ENCODE results near the gene GAREM1. TPM values are rescaled to one million over a fixed set of nuclear protein-coding genes. Genes with fewer than 3 reads are reported as not detected.

GAREM1 gene
- total RNA-seq, 1 donor from 2014 or later: 1.7 TPM

DNA sequence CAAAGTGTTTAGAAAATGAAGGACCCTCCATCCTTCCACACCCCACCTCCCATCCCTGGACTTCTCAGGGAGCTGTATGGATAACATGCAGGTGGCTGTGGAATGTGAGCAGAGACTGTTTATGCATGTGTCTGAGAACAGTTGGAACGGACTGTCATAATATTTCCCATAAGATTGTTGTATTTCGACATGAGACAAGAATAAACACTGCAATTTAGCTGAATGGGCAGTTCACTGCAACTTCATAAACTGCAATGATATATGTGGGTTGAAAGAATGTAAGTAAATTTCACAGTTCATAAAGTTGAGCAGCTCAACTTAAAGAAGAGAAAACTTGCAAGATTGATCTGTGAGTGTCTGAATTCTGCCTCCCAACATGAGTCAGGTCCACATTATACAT, 206.3 kb downstream of the GAREM1 start:
- peaks cover 7% of the 10 kb centered on the region for H3K27me3 Mint-ChIP-seq (ENCODE audit: unreplicated experiment)
- H3K36me3 Mint-ChIP-seq (ENCODE audit: unreplicated experiment): no peaks in the 10 kb centered on the region
- no peak for DNase-seq (ENCODE audit: extremely low spot score, unreplicated experiment)
- no peaks in the 10 kb centered on the region for H3K9me3 Mint-ChIP-seq (ENCODE audit: unreplicated experiment)
- H3K4me1 Mint-ChIP-seq (ENCODE audit: unreplicated experiment): no peaks in the 10 kb centered on the region
- H3K27ac Mint-ChIP-seq (ENCODE audit: unreplicated experiment): no peak overlapping the region
- H3K4me3 Mint-ChIP-seq (ENCODE audit: unreplicated experiment): no peak overlapping the region
- TF ChIP-seq, protein P1, sequence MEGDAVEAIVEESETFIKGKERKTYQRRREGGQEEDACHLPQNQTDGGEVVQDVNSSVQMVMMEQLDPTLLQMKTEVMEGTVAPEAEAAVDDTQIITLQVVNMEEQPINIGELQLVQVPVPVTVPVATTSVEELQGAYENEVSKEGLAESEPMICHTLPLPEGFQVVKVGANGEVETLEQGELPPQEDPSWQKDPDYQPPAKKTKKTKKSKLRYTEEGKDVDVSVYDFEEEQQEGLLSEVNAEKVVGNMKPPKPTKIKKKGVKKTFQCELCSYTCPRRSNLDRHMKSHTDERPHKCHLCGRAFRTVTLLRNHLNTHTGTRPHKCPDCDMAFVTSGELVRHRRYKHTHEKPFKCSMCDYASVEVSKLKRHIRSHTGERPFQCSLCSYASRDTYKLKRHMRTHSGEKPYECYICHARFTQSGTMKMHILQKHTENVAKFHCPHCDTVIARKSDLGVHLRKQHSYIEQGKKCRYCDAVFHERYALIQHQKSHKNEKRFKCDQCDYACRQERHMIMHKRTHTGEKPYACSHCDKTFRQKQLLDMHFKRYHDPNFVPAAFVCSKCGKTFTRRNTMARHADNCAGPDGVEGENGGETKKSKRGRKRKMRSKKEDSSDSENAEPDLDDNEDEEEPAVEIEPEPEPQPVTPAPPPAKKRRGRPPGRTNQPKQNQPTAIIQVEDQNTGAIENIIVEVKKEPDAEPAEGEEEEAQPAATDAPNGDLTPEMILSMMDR (IDR thresholded peaks at IDR 0.05): no peak

DNA sequence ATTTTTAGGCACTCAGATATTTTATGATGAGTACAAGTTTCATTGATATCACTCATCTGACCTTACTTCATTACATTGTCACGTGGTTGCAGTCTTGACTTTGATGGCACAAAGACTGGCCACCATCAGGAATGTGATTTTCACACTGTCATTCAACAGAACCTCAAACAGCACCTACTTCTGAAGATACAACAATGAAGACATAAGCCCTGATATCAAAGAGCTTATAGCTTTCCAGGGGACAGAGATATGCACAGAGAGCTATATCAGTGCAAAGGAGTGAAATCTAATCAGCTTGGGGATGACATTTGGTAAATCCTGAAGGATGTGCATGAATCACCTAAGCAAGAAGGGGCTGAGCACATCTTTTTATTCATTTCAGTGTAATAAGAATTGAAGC, 208.6 kb downstream of the GAREM1 start:
- TF ChIP-seq, protein P1 (IDR thresholded peaks at IDR 0.05): no peak
- H3K27ac Mint-ChIP-seq (ENCODE audit: unreplicated experiment): no peak overlapping the region
- H3K36me3 Mint-ChIP-seq (ENCODE audit: unreplicated experiment): no peaks in the 10 kb centered on the region
- H3K4me1 Mint-ChIP-seq (ENCODE audit: unreplicated experiment): no peaks in the 10 kb centered on the region
- H3K27me3 Mint-ChIP-seq (ENCODE audit: unreplicated experiment): peaks cover 16% of the 10 kb centered on the region
- no peak overlapping the region for H3K4me3 Mint-ChIP-seq (ENCODE audit: unreplicated experiment)
- no peak for DNase-seq (ENCODE audit: extremely low spot score, unreplicated experiment)
- no peaks in the 10 kb centered on the region for H3K9me3 Mint-ChIP-seq (ENCODE audit: unreplicated experiment)

DNA sequence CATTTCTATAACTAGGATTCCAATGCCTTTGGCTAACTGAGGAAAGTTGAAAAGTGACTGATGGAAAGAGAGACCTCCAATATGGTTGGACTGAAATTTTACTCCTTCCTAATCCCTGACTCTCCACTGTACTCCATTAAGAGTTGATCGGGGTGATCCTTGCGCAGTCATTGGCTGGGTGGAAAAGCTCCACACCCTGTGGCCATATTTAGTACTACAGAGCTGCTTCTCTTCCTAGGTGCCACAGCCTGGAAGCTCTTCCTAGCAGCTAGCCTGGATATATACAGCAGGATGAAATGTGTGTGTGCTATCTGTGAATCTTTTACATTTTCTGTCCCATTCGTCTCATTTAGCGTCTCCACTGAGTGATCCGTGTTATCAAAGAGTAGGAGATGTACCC, 209.7 kb downstream of the GAREM1 start:
- H3K4me3 Mint-ChIP-seq (ENCODE audit: unreplicated experiment): no peak overlapping the region
- no peak for DNase-seq (ENCODE audit: extremely low spot score, unreplicated experiment)
- H3K27me3 Mint-ChIP-seq (ENCODE audit: unreplicated experiment): peaks cover 16% of the 10 kb centered on the region
- H3K36me3 Mint-ChIP-seq (ENCODE audit: unreplicated experiment): no peaks in the 10 kb centered on the region
- TF ChIP-seq, protein P1 (IDR thresholded peaks at IDR 0.05): no peak
- H3K27ac Mint-ChIP-seq (ENCODE audit: unreplicated experiment): no peak overlapping the region
- no peaks in the 10 kb centered on the region for H3K9me3 Mint-ChIP-seq (ENCODE audit: unreplicated experiment)
- H3K4me1 Mint-ChIP-seq (ENCODE audit: unreplicated experiment): no peaks in the 10 kb centered on the region

DNA sequence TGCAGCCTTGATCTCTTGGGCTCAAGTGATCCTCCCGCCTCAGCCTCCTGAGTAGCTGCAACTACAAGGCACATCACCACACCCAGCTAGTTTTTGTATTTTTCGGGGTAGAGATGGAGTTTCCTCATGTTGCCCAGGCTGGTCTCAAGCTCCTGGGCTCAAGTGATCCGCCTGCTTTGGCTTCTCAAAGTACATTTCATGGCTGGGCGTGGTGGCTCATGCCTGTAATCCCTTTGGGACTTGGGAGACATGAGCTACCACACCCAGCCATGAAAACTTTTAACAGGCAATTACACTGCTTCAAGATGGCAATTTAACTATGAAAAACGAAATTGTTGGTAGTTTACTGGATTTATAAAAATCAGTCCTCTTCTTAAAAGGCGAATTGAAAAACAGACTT, 211.1 kb downstream of the GAREM1 start:
- TF ChIP-seq, protein P1 (IDR thresholded peaks at IDR 0.05): no peak

DNA sequence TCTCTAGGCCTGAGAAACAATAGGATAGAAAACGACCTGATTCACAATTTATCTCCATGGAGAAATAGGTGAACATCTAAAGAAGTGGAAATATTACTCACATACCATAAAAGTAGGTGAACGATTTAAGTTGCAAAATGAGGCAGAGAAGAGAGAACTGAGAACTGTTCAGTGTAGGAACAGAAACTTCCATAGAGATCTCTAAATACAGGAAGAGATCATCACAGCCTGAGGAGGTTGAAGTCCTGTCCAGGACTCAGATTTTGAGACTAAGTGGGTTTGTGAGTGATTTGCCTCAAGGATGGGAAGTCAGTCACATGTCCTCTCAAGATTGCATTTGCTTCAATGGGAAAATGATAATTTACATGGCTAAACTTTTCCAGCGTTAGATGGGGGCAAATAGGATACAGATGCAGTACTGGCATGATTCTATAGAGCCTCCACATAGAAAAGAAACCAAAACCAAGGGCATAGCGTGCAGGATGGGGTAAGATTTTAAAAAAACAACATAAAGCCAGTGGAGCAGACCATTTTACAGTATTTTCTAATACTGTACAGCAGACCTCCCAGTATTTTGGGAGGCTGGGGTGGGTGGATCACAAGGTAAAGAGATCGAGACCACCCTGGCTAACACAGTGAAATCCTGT, 212.0 kb downstream of the GAREM1 start:
- H3K4me1 Mint-ChIP-seq (ENCODE audit: unreplicated experiment): no peaks in the 10 kb centered on the region
- no peaks in the 10 kb centered on the region for H3K36me3 Mint-ChIP-seq (ENCODE audit: unreplicated experiment)
- no peak for DNase-seq (ENCODE audit: extremely low spot score, unreplicated experiment)
- peaks cover 11% of the 10 kb centered on the region for H3K27me3 Mint-ChIP-seq (ENCODE audit: unreplicated experiment)
- no peaks in the 10 kb centered on the region for H3K9me3 Mint-ChIP-seq (ENCODE audit: unreplicated experiment)
- TF ChIP-seq, protein P1 (IDR thresholded peaks at IDR 0.05): no peak
- H3K27ac Mint-ChIP-seq (ENCODE audit: unreplicated experiment): no peak overlapping the region
- H3K4me3 Mint-ChIP-seq (ENCODE audit: unreplicated experiment): no peak overlapping the region

More for the DNA sequence above, 211.1 kb downstream of the GAREM1 start:
- Mint-ChIP-seq H3K9me3 (ENCODE audit: unreplicated experiment) (no peaks in the 10 kb centered on the region), H3K4me3 (ENCODE audit: unreplicated experiment) (no peak overlapping the region), H3K27ac (ENCODE audit: unreplicated experiment) (no peak overlapping the region), H3K4me1 (ENCODE audit: unreplicated experiment) (no peaks in the 10 kb centered on the region), H3K36me3 (ENCODE audit: unreplicated experiment) (no peaks in the 10 kb centered on the region), H3K27me3 (ENCODE audit: unreplicated experiment) (peaks cover 11% of the 10 kb centered on the region)
- no peak for DNase-seq (ENCODE audit: extremely low spot score, unreplicated experiment)
